CD14-positive monocyte (primary cell): Measurements from ENCODE around the gene LRR1. TPM values are rescaled to one million over a fixed set of nuclear protein-coding genes. Genes with fewer than 3 reads are reported as not detected.
"Not testable (repeated sequence)": the region's sequence is repeated elsewhere in the genome, so short reads cannot be mapped to it uniquely, and the experiment has no call there.

Source experiments
- DNase-seq, 3 donors: peaks; one replicate each; pipeline ENCODE4 v3.0.0-alpha.2; 2011 to 2022
- H2AFZ ChIP-seq: 2 replicates; pipeline ENCODE4 v1.6.0; 2012; ENCODE audit warnings: mild to moderate bottlenecking, low read depth, low read length, inconsistent platforms; ENCODE audit not compliant: insufficient read depth, poor library complexity, severe bottlenecking
- H3K27ac ChIP-seq, 2 donors: 1 replicate in 1 of 2; 2 replicates in 1 of 2; pipeline ENCODE4 v1.5.1; 2012 to 2013; ENCODE audit warnings: low read length in 2 of 2, control low read depth in 1 of 2, inconsistent platforms in 1 of 2, low read depth in 1 of 2, mild to moderate bottlenecking in 1 of 2
- H3K27me3 ChIP-seq, 2 donors: one replicate each; pipeline versions ENCODE4 v1.6.0 to v1.6.1; 2011 to 2013; ENCODE audit warnings: low read length in 2 of 2; ENCODE audit not compliant: control insufficient read depth in 2 of 2, insufficient read depth in 2 of 2
- H3K36me3 ChIP-seq, 2 donors: replicated peaks in 1 of 2; 1 replicate in 1 of 2; 2 replicates in 1 of 2; pipeline versions ENCODE4 v1.5.1 to v1.6.1; 2012 to 2013; ENCODE audit warnings: low read length in 2 of 2, control low read depth in 1 of 2, inconsistent platforms in 1 of 2, mild to moderate bottlenecking in 1 of 2; ENCODE audit not compliant: insufficient read depth in 2 of 2, control insufficient read depth in 1 of 2
- H3K4me1 ChIP-seq, 2 donors: 1 replicate in 1 of 2; 2 replicates in 1 of 2; pipeline versions ENCODE4 v1.5.1 to v1.6.1; 2012 to 2013; ENCODE audit warnings: low read length in 2 of 2, control low read depth in 1 of 2, inconsistent platforms in 1 of 2, mild to moderate bottlenecking in 1 of 2, moderate library complexity in 1 of 2; ENCODE audit not compliant: insufficient read depth in 2 of 2, control insufficient read depth in 1 of 2
- H3K4me2 ChIP-seq: replicated peaks from 2 replicates; pipeline ENCODE3; 2012; ENCODE audit warnings: low read length, moderate library complexity, mild to moderate bottlenecking; ENCODE audit not compliant: poor library complexity, severe bottlenecking; ENCODE audit errors: extremely low read depth
- H3K4me3 ChIP-seq, 3 experiments: fragments of 200-600 bp in 1 of 3; sonication (generic) in 1 of 3; replicated peaks in 1 of 3; 1 replicate in 2 of 3; 2 replicates in 1 of 3; pipeline ENCODE4 v1.5.1; 2011 to 2013; ENCODE audit warnings: low read length in 3 of 3, mild to moderate bottlenecking in 3 of 3, control low read depth in 2 of 3, low read depth in 2 of 3, inconsistent platforms in 1 of 3, moderate library complexity in 1 of 3
- H3K79me2 ChIP-seq: 2 replicates; pipeline ENCODE4 v1.6.0; 2012; ENCODE audit warnings: mild to moderate bottlenecking, control low read depth, inconsistent platforms, low read length, moderate library complexity; ENCODE audit not compliant: insufficient read depth
- H3K9ac ChIP-seq: 2 replicates; pipeline ENCODE4 v1.6.0; 2017; ENCODE audit warnings: low read length, mild to moderate bottlenecking; ENCODE audit not compliant: insufficient read depth, poor library complexity, severe bottlenecking
- H3K9me3 ChIP-seq, 2 donors: replicated peaks in 1 of 2; 1 replicate in 1 of 2; 2 replicates in 1 of 2; pipeline versions ENCODE4 v1.5.1 to v1.6.1; 2012 to 2013; ENCODE audit warnings: low read length in 2 of 2, control low read depth in 1 of 2; ENCODE audit not compliant: control insufficient read depth in 1 of 2, insufficient read depth in 1 of 2
- H4K20me1 ChIP-seq: 2 replicates; pipeline ENCODE4 v1.6.0; 2012; ENCODE audit warnings: mild to moderate bottlenecking, low read length, control low read depth, moderate library complexity; ENCODE audit not compliant: insufficient read depth
- H3K27ac Mint-ChIP-seq, 7 donors: one replicate each; pipeline ENCODE4 v1.8.0; 2020; ENCODE audit warnings: mild to moderate bottlenecking in 7 of 7, mixed read lengths in 7 of 7, moderate library complexity in 6 of 7, inconsistent platforms in 2 of 7
- H3K27me3 Mint-ChIP-seq, 3 donors: one replicate each; pipeline ENCODE4 v1.8.0; 2021 to 2022; ENCODE audit warnings: low read depth in 3 of 3, mild to moderate bottlenecking in 3 of 3, mixed read lengths in 3 of 3, moderate library complexity in 3 of 3, inconsistent platforms in 1 of 3
- H3K36me3 Mint-ChIP-seq, 2 donors: one replicate each; pipeline ENCODE4 v1.8.0; 2020; ENCODE audit warnings: mixed read lengths in 2 of 2, inconsistent platforms in 1 of 2, mild to moderate bottlenecking in 1 of 2
- H3K4me1 Mint-ChIP-seq: one replicate; pipeline ENCODE4 v1.8.0; 2020; ENCODE audit warnings: mild to moderate bottlenecking, mixed read lengths
- H3K4me3 Mint-ChIP-seq, 2 donors: one replicate each; pipeline ENCODE4 v1.8.0; 2020; ENCODE audit warnings: mild to moderate bottlenecking in 2 of 2, mixed read lengths in 2 of 2, moderate library complexity in 1 of 2
- H3K9me3 Mint-ChIP-seq, 7 donors: one replicate each; pipeline ENCODE4 v1.8.0; 2020 to 2022; ENCODE audit warnings: mixed read lengths in 7 of 7, mild to moderate bottlenecking in 6 of 7, moderate library complexity in 6 of 7, inconsistent platforms in 2 of 7
- CTCF ChIP-seq: fragments of 200-600 bp; IDR thresholded peaks from one replicate; pipeline ENCODE4 v1.8.0; 2022; ENCODE audit warnings: antibody characterized with exemption, mild to moderate bottlenecking
- WGBS: methylation state at CpG from one replicate; pipeline ENCODE4 v1.1.5; 2013; ENCODE audit warnings: missing lambda C conversion rate; ENCODE audit not compliant: insufficient coverage; 5-methylcytosine and 5-hydroxymethylcytosine counted together
- intact Hi-C, 2 donors: fragments of 100-400 bp; cut with micrococcal nuclease; formaldehyde crosslinking; loops; one replicate each; pipeline versions ENCODE4 v1.15.0 to v1.15.1; 2023
- polyA plus RNA-seq, 3 donors: library from polyadenylated mRNA; depleted of rRNA in 1 of 3; unstranded in 2 of 3; stranded (reverse) in 1 of 3; fragments of 300-500 nt in 2 of 3; fragments of >200 nt in 1 of 3; fragmentation: Illumina TruSeq in 2 of 3; gene quantifications; 1 replicate in 2 of 3; 2 replicates in 1 of 3; pipeline ENCODE4 v1.2.3, GENCODE V29; 2012 to 2021

The LRR1 gene
- polyA plus RNA-seq, 3 donors = 3.4 to 12.7 (median 10.5) TPM

GRCh38 chr14:49584058-49584457, 14.7 kb upstream of the LRR1 start:
- no peaks in the 10 kb centered on the region for H3K9me3 Mint-ChIP-seq
- no peak overlapping the region for H2AFZ ChIP-seq
- H3K27ac ChIP-seq = no peak overlapping the region
- peak overlapping the region in 3 of 7 donors; percentile 20 to 69 (median 54) for H3K27ac Mint-ChIP-seq
- H3K4me1 ChIP-seq = peaks cover 16 to 21% of the 10 kb centered on the region in 2 donors
- peaks cover 29 to 41% of the 10 kb centered on the region in 2 donors for H3K36me3 Mint-ChIP-seq
- no peak overlapping the region for H3K4me3 Mint-ChIP-seq
- no peak for TF ChIP-seq CTCF
- peaks cover 0 to 3% (median 2%) of the 10 kb centered on the region in 3 donors for H3K27me3 Mint-ChIP-seq
- H3K4me1 Mint-ChIP-seq = peaks cover 45% of the 10 kb centered on the region
- no peaks in the 10 kb centered on the region for H3K9me3 ChIP-seq
- DNase-seq = no peak
- H3K36me3 ChIP-seq = peaks cover 20 to 35% of the 10 kb centered on the region in 2 donors
- H3K4me3 ChIP-seq = no peak overlapping the region
- WGBS = 97% methylated on average over 6 of the region's 11 CpGs
- intact Hi-C loops = loop anchor here in 1 of 2 donors (2.0 kb wide), 1 partner anchor 15 kb away; the partner anchor contains the start of gene LRR1
- H4K20me1 ChIP-seq = peaks cover 56% of the 10 kb centered on the region
- no peak overlapping the region for H3K4me2 ChIP-seq
- no peaks in the 10 kb centered on the region for H3K27me3 ChIP-seq
- no peak overlapping the region for H3K9ac ChIP-seq
- H3K79me2 ChIP-seq = peaks cover 68% of the 10 kb centered on the region

- Histone ChIP-seq H3K27ac (peak overlapping the region; percentile 42 to 95), H3K79me2 (peaks cover 58% of the 10 kb centered on the region), H3K9ac (peak overlapping the region; percentile 90), H3K36me3 (peaks cover 20 to 35% of the 10 kb centered on the region in 2 donors), H2AFZ (peak overlapping the region; percentile 75), H4K20me1 (peaks cover 45% of the 10 kb centered on the region), H3K4me3 (peak overlapping the region; percentile 65 to 97 (median 87)), H3K4me1 (peaks cover 16 to 21% of the 10 kb centered on the region in 2 donors), H3K4me2 (peak overlapping the region; percentile 91)
- peaks cover 39% of the 10 kb centered on the region for H3K4me1 Mint-ChIP-seq
- peaks cover 25 to 39% of the 10 kb centered on the region in 2 donors for H3K36me3 Mint-ChIP-seq
- H3K9me3 Mint-ChIP-seq, H3K27me3 ChIP-seq, H3K9me3 ChIP-seq, H3K27me3 Mint-ChIP-seq: not testable (repeated sequence)
- DNase-seq = peak in 1 of 3 donors; percentile 7
- intact Hi-C loops = loop anchor here (2.0 to 5.0 kb wide), 3 partner anchors 14 to 182 kb away; partner anchors contain the start of genes MGAT2 (in 2 of the 2), RPL36AL (in 2 of the 2), KLHDC2 (in 1 of the 2) and LRR1 (in 1 of the 2)
- H3K27ac Mint-ChIP-seq = peak overlapping the region; percentile 96 to 99 (median 98)
- H3K4me3 Mint-ChIP-seq = peak overlapping the region; percentile 97 to 100
- 29% methylated on average over 19 of the region's 32 CpGs for WGBS
Observed at GRCh38 chr14:49584981-49585640, 13.6 kb upstream of the LRR1 start.
